Measurements from ENCODE around the gene RPL28.

GRCh38 chr19:55354698-55355212, 31.0 kb upstream of the RPL28 start, which contains the start of gene COX6B2:
- no peak for TF ChIP-seq POLR2A (IDR thresholded peaks at IDR 0.05; ENCODE audit: extremely low read depth, insufficient read length)
- TF ChIP-seq, protein P1, sequence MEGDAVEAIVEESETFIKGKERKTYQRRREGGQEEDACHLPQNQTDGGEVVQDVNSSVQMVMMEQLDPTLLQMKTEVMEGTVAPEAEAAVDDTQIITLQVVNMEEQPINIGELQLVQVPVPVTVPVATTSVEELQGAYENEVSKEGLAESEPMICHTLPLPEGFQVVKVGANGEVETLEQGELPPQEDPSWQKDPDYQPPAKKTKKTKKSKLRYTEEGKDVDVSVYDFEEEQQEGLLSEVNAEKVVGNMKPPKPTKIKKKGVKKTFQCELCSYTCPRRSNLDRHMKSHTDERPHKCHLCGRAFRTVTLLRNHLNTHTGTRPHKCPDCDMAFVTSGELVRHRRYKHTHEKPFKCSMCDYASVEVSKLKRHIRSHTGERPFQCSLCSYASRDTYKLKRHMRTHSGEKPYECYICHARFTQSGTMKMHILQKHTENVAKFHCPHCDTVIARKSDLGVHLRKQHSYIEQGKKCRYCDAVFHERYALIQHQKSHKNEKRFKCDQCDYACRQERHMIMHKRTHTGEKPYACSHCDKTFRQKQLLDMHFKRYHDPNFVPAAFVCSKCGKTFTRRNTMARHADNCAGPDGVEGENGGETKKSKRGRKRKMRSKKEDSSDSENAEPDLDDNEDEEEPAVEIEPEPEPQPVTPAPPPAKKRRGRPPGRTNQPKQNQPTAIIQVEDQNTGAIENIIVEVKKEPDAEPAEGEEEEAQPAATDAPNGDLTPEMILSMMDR (IDR thresholded peaks at IDR 0.05; ENCODE audit: low read depth, low read length): no peak

Data from NB4 (cell line).